GM13976 (cell line): ENCODE results near the gene E4F1.

ENCODE experiments used
- DNase-seq: peaks from one replicate; pipeline ENCODE4 v3.0.0; 2012; ENCODE audit warnings: low spot score
- CTCF ChIP-seq: IDR thresholded peaks from 2 replicates; pipeline ENCODE4 v1.5.1; 2012; ENCODE audit warnings: borderline replicate concordance, mild to moderate bottlenecking; ENCODE audit not compliant: insufficient read depth; ENCODE audit errors: extremely low read depth, missing control alignments, control extremely low read depth
- in situ Hi-C: fragments of 300-500 bp; cut with MboI; formaldehyde crosslinking; loops from one replicate; pipeline ENCODE4 v1.12.0; 2022; ENCODE audit warnings: low sequenced_read_pairs, mixed read lengths, inconsistent platforms; ENCODE audit not compliant: unreplicated experiment

The E4F1 gene

GRCh38 chr16:2194852-2195321, 28.5 kb upstream of the E4F1 start:
- in situ Hi-C loops, result no loop called here
- TF ChIP-seq CTCF, result peak; percentile 43
- DNase-seq, result peak; percentile 85

- in situ Hi-C loops, result no loop called here
- no peak for DNase-seq
- no peak for TF ChIP-seq CTCF
Observed at GRCh38 chr16:2195322-2196161, 27.8 kb upstream of the E4F1 start.

- peak; percentile 67 for DNase-seq
- in situ Hi-C loops, result no loop called here
- no peak for TF ChIP-seq CTCF
Observed at GRCh38 chr16:2196162-2196980, 27.0 kb upstream of the E4F1 start, which contains the start of gene CASKIN1. CASKIN1 (minus strand) TSS chr16:2196605; CDS start chr16:2196432, 173 bp downstream.

GRCh38 chr16:2196981-2197511, 26.3 kb upstream of the E4F1 start:
- DNase-seq, result no peak
- in situ Hi-C loops, result no loop called here
- TF ChIP-seq CTCF, result no peak

GRCh38 chr16:2197765-2198164, 25.6 kb upstream of the E4F1 start:
- no peak for TF ChIP-seq CTCF

GRCh38 chr16:2198283-2198682, 25.1 kb upstream of the E4F1 start:
- TF ChIP-seq CTCF, result no peak
- in situ Hi-C loops, result no loop called here

More at GRCh38 chr16:2197765-2198164, 25.6 kb upstream of the E4F1 start:
- in situ Hi-C loops, result no loop called here
- DNase-seq, result no peak

More at GRCh38 chr16:2198283-2198682, 25.1 kb upstream of the E4F1 start:
- DNase-seq, result no peak
